WTC11 (cell line): Measurements from ENCODE around the gene SPNS3.

Source experiments
- CREB1 ChIP-seq: sonication (generic); formaldehyde crosslinking; IDR thresholded peaks from 2 replicates; pipeline ENCODE4 v1.8.0; 2023; ENCODE audit warnings: mild to moderate bottlenecking, missing genetic modification reagents
- CTCF ChIP-seq: fragments of 200-600 bp; IDR thresholded peaks from 2 replicates; pipeline ENCODE4 v1.8.0; 2022; ENCODE audit warnings: antibody characterized with exemption
- ETV6 ChIP-seq: sonication (generic); formaldehyde crosslinking; IDR thresholded peaks from 2 replicates; pipeline ENCODE4 v1.8.1; 2022; ENCODE audit warnings: mild to moderate bottlenecking, missing genetic modification reagents
- ZNF232 ChIP-seq: sonication (generic); formaldehyde crosslinking; IDR thresholded peaks from 2 replicates; pipeline ENCODE4 v1.8.0; 2022; ENCODE audit warnings: mild to moderate bottlenecking, missing genetic modification reagents
- ZNF671 ChIP-seq: fragments of 250-450 bp; sonication (Bioruptor Pico); IDR thresholded peaks from 2 replicates; pipeline ENCODE4 v1.8.0; 2021; ENCODE audit warnings: mild to moderate bottlenecking

GRCh38 chr17:4438162-4438944 lies 4.6 kb downstream of the SPNS3 start:
- TF ChIP-seq ZNF232 (CRISPR knock-in tag) (no peak), ZNF671 (CRISPR knock-in tag) (no peak), CREB1 (no peak), CTCF (no peak), ETV6 (CRISPR knock-in tag) (no peak)
